ENCODE results near the gene FIGLA.

GRCh38 chr2:70806620-70807019 lies 16.2 kb upstream of the FIGLA start:
- TF ChIP-seq CTCF (conservative IDR thresholded peaks at IDR 0.05), result no peak
- no peak for TF ChIP-seq EZH2 (IDR thresholded peaks at IDR 0.05; ENCODE audit: low read depth)
